Omental fat pad (tissue), 4 donors: ENCODE results near the gene KIF26B. TPM values are rescaled to one million over a fixed set of nuclear protein-coding genes. Genes with fewer than 3 reads are reported as not detected.

Experiments used
- ATAC-seq: fragments of 150-250 bp; one replicate; pipeline ENCODE4 v1.9.1; 2016; ENCODE audit warnings: mild to moderate bottlenecking, moderate library complexity; ENCODE audit not compliant: low FRiP score
- DNase-seq: peaks from one replicate; pipeline ENCODE4 v3.0.0-alpha.2; 2019; ENCODE audit warnings: low spot score
- CTCF ChIP-seq, 3 donors: fragments of 450-650 bp; IDR thresholded peaks; one replicate each; pipeline ENCODE4 v1.5.1; 2016 to 2017; ENCODE audit warnings: antibody characterized with exemption in 3 of 3, mild to moderate bottlenecking in 3 of 3, moderate library complexity in 2 of 3
- total RNA-seq, 4 donors: library from RNA; depleted of rRNA; stranded (reverse); fragments of >200 nt; gene quantifications; one replicate each; pipeline ENCODE4 v1.1.0, GENCODE V29; 2016

Gene KIF26B
- total RNA-seq, 4 donors from 2014 or later: 0.13 to 0.96 (median 0.39) TPM

DNA sequence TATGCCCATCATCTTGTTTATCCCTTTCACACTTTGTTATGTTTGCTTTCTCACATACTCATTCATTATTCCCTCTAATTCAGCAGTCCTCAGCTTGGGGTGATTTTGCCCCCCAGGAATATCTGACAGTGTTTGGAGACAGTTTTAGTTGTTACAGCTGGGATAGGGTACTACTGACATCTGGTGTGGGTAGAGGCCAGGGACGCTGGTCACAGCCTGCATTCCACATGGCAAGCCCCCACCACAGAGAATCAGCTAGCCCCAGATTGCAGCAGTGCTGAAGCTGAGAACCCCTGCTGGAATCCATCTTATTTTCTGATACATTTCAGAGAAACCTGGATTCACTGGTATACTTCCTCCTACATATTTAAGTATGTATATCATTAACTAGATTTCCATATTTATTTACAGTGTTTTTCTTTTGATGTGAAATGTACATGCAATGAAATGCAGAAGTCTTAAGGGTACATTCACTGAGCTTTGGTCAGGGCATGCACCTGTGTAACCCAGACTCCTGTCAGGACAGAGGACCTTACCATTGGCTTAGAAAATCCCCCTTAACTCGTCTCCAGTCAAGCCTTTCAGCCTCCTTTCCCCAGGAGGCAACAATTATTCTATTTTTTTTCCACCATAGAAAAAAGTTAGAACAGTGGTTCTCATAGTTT is 68.3 kb downstream of the KIF26B start:
- TF ChIP-seq CTCF (IDR thresholded peaks at IDR 0.05): no peak
- no peak for DNase-seq
- ATAC-seq: no peak

DNA sequence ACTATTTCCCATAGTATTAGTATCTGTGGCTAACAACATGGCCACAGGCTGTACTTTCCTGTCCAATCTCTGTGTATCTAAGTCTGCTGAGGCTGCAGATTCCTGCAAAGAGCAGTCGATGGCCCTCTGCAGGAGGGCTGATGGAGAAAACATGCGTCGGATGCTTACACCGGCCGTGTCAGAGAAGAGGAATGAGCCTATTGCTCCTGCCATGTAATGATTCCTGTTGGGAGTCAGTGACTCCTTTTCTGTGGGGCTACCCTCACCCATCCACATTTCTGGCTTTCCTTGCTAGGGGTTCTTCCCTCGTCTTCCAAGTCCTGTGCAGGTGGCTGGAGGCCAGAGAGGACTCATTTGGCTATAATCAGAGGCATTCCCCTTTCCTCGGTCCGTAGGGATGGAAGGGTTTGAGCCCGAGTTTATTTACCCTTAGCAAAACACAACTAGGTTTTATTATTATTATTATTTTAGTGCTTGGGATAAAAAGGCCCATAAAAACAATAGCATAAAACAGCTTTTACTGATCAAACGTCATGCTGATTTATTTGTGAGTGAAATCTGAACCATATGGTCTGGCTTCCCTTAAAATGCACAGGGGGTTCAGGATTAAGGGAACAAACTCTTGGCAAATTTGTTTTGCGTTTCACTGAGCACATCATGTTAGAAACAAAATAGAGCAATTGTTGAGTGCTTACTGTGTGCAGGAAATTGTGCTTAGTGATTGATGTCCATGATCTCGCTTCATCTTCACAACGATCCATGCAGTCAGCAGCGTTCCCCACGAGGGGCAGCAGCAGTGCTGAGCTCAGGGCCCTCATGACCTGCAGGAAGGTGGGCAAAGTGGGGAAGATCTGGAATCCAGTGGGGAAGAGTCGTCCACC is 70.8 kb downstream of the KIF26B start:
- no peak for DNase-seq
- no peak for ATAC-seq
- no peak for TF ChIP-seq CTCF (IDR thresholded peaks at IDR 0.05)

GRCh38 chr1:245226203-245226499 is 71.4 kb downstream of the KIF26B start:
- no peak for TF ChIP-seq CTCF (IDR thresholded peaks at IDR 0.05)
- no peak for DNase-seq
- ATAC-seq: no peak

- no peak for ATAC-seq
These were observed 74.3 kb downstream of the KIF26B start for GRCh38 chr1:245229051-245229450.

GRCh38 chr1:245232931-245233330 is 78.1 kb downstream of the KIF26B start:
- ATAC-seq: no peak
- TF ChIP-seq CTCF (IDR thresholded peaks at IDR 0.05): no peak

More at GRCh38 chr1:245229051-245229450, 74.3 kb downstream of the KIF26B start:
- DNase-seq: no peak
- no peak for TF ChIP-seq CTCF (IDR thresholded peaks at IDR 0.05)

GRCh38 chr1:245234217-245235081 is 79.7 kb downstream of the KIF26B start:
- DNase-seq (no peak), ATAC-seq (no peak)
- no peak for TF ChIP-seq CTCF (IDR thresholded peaks at IDR 0.05)

More at GRCh38 chr1:245232931-245233330, 78.1 kb downstream of the KIF26B start:
- no peak for DNase-seq
